Measurements from ENCODE around the gene KRT14. TPM values are rescaled to one million over a fixed set of nuclear protein-coding genes. Genes with fewer than 3 reads are reported as not detected.

Gene KRT14
- total RNA-seq, 2 experiments from 2014 or later = 0.82 TPM; not detected in 1

DNA sequence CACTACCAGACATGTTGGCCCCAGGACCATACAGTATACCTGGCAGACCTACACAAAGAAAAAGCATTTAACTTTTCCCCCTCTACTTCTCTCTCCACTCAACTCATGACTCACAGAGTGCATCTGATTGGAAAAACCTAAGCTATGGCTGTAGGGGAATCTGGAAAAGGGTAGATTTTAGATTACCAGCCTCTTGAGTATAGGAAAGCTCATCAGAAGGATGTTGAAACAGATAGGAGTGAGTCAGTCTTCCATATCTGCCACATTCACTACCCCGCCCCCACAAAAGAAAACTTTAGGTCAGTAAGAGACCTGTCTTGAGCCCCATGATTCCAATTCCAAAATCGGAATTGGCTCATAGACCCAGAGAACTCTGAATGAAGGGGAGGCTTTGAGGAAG lies 27.1 kb downstream of the KRT14 start:
- TF ChIP-seq, protein P1, sequence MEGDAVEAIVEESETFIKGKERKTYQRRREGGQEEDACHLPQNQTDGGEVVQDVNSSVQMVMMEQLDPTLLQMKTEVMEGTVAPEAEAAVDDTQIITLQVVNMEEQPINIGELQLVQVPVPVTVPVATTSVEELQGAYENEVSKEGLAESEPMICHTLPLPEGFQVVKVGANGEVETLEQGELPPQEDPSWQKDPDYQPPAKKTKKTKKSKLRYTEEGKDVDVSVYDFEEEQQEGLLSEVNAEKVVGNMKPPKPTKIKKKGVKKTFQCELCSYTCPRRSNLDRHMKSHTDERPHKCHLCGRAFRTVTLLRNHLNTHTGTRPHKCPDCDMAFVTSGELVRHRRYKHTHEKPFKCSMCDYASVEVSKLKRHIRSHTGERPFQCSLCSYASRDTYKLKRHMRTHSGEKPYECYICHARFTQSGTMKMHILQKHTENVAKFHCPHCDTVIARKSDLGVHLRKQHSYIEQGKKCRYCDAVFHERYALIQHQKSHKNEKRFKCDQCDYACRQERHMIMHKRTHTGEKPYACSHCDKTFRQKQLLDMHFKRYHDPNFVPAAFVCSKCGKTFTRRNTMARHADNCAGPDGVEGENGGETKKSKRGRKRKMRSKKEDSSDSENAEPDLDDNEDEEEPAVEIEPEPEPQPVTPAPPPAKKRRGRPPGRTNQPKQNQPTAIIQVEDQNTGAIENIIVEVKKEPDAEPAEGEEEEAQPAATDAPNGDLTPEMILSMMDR (conservative IDR thresholded peaks at IDR 0.05; ENCODE audit: low read length) = no peak
- TF ChIP-seq EZH2phosphoT487 (IDR thresholded peaks at IDR 0.05; ENCODE audit: borderline replicate concordance, low read depth, low read length) = no peak
- ChIA-PET POLR2A (interaction anchor here (0.6 kb wide), 1 partner anchor 273 kb away, joined by 4 read pairs; no protein-coding TSS in a partner anchor), CTCF (ENCODE audit: unreplicated experiment) (no interaction called here)
- no peaks in the 10 kb centered on the region for H3K9me2 ChIP-seq (ENCODE audit: insufficient read depth, low read length)
- H3K4me2 ChIP-seq (ENCODE audit: low read length) = no peak overlapping the region
- no peaks in the 10 kb centered on the region for H3K36me3 ChIP-seq (ENCODE audit: insufficient read depth, low read length)
- H3K4me1 ChIP-seq (ENCODE audit: insufficient read depth, low read length, poor library complexity, severe bottlenecking) = no peaks in the 10 kb centered on the region
- no peak for DNase-seq (ENCODE audit: low spot score)
- H3K4me3 ChIP-seq (ENCODE audit: low read depth, low read length, poor library complexity, severe bottlenecking) = no peak overlapping the region
- H2AFZ ChIP-seq (ENCODE audit: low read length) = no peak overlapping the region
- H3K27ac ChIP-seq (ENCODE audit: low read depth, low read length, poor library complexity, severe bottlenecking) = no peak overlapping the region
- BruUV-seq (replicated peaks) = no TSS peak
- no peaks in the 10 kb centered on the region for H4K20me1 ChIP-seq (ENCODE audit: insufficient read depth, low read length)
- no peaks in the 10 kb centered on the region for H3K79me2 ChIP-seq (ENCODE audit: insufficient read depth, low read depth, low read length)
- intact Hi-C loops (cut with micrococcal nuclease; ENCODE audit: unreplicated experiment) = no loop called here
- no peaks in the 10 kb centered on the region for H3K9me3 ChIP-seq (ENCODE audit: low read length)

DNA sequence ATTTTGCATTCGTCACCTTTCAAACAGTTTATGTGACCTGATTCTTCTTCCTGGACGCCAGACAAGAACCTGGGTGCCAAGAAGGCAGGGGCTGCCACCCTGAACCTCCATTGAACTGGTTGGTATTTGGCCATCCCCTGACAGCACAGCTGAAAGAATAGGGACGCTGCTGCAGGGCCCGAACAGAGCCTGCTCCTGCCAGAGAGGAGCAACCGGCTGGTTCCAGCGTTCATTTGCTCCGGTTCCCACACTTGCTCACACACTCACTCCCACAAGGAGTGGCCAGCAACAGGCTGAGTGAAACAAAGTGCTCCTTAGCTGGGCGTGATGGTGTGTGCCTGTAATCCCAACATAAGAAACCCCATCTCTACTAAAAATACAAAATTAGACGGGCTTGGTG lies 29.8 kb downstream of the KRT14 start:
- TF ChIP-seq, protein P1 (conservative IDR thresholded peaks at IDR 0.05; ENCODE audit: low read length) = no peak
- no peak for TF ChIP-seq EZH2phosphoT487 (IDR thresholded peaks at IDR 0.05; ENCODE audit: borderline replicate concordance, low read depth, low read length)
- POLR2A ChIA-PET = no interaction called here
- Histone ChIP-seq H3K4me1 (ENCODE audit: insufficient read depth, low read length, poor library complexity, severe bottlenecking) (no peaks in the 10 kb centered on the region), H3K4me2 (ENCODE audit: low read length) (no peak overlapping the region), H3K36me3 (ENCODE audit: insufficient read depth, low read length) (no peaks in the 10 kb centered on the region), H3K4me3 (ENCODE audit: low read depth, low read length, poor library complexity, severe bottlenecking) (no peak overlapping the region), H3K9me3 (ENCODE audit: low read length) (no peaks in the 10 kb centered on the region), H4K20me1 (ENCODE audit: insufficient read depth, low read length) (no peaks in the 10 kb centered on the region), H3K79me2 (ENCODE audit: insufficient read depth, low read depth, low read length) (no peaks in the 10 kb centered on the region), H3K9me2 (ENCODE audit: insufficient read depth, low read length) (no peaks in the 10 kb centered on the region), H3K27ac (ENCODE audit: low read depth, low read length, poor library complexity, severe bottlenecking) (no peak overlapping the region), H2AFZ (ENCODE audit: low read length) (no peak overlapping the region)
- intact Hi-C loops (cut with micrococcal nuclease; ENCODE audit: unreplicated experiment) = no loop called here
- CTCF ChIA-PET (ENCODE audit: unreplicated experiment) = no interaction called here
- DNase-seq (ENCODE audit: low spot score) = no peak
- no TSS peak for BruUV-seq (replicated peaks)

DNA sequence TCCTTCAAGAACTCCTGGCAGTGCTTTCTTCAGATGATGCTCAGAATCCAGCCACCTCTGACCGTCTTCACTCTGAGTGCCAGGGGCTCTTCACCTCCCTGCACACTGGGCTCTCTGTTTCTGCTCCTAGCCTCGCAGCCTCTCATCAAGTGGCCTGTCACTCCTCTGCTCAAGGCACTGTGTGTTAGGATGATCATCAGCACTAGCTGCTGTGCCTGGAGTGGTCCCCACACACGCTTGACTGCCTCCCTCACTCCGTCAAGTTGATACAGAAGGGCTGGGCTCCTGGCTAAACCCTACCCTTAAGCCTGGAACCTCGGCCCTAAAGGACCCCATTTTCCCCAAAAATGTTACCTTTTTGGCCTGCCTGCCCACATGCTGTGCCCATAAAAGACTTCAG lies 30.4 kb downstream of the KRT14 start:
- H3K79me2 ChIP-seq (ENCODE audit: insufficient read depth, low read depth, low read length) = no peaks in the 10 kb centered on the region
- no peak overlapping the region for H3K4me2 ChIP-seq (ENCODE audit: low read length)
- H2AFZ ChIP-seq (ENCODE audit: low read length) = no peak overlapping the region
- no peaks in the 10 kb centered on the region for H3K9me3 ChIP-seq (ENCODE audit: low read length)
- H3K9me2 ChIP-seq (ENCODE audit: insufficient read depth, low read length) = no peaks in the 10 kb centered on the region
- no peak for DNase-seq (ENCODE audit: low spot score)
- H3K36me3 ChIP-seq (ENCODE audit: insufficient read depth, low read length) = no peaks in the 10 kb centered on the region
- ChIA-PET POLR2A (no interaction called here), CTCF (ENCODE audit: unreplicated experiment) (no interaction called here)
- no TSS peak for BruUV-seq (replicated peaks)
- no peak overlapping the region for H3K27ac ChIP-seq (ENCODE audit: low read depth, low read length, poor library complexity, severe bottlenecking)
- H3K4me3 ChIP-seq (ENCODE audit: low read depth, low read length, poor library complexity, severe bottlenecking) = no peak overlapping the region
- TF ChIP-seq, protein P1 (conservative IDR thresholded peaks at IDR 0.05; ENCODE audit: low read length) = no peak
- TF ChIP-seq EZH2phosphoT487 (IDR thresholded peaks at IDR 0.05; ENCODE audit: borderline replicate concordance, low read depth, low read length) = no peak
- H3K4me1 ChIP-seq (ENCODE audit: insufficient read depth, low read length, poor library complexity, severe bottlenecking) = no peaks in the 10 kb centered on the region
- no peaks in the 10 kb centered on the region for H4K20me1 ChIP-seq (ENCODE audit: insufficient read depth, low read length)
- intact Hi-C loops (cut with micrococcal nuclease; ENCODE audit: unreplicated experiment) = no loop called here
